Right lobe of liver (tissue), 6 donors: ENCODE measurements around the gene KCNJ5. TPM values are rescaled to one million over a fixed set of nuclear protein-coding genes. Genes with fewer than 3 reads are reported as not detected.
A peak's percentile ranks its signal among the peaks of the same experiment; 100 is the strongest.

ENCODE experiments used
- ATAC-seq, 4 donors: fragments of 200-7000 bp; cut with Tn5 transposase; one replicate each; pipeline ENCODE4 v1.9.1; 2020; ENCODE audit warnings: mild to moderate bottlenecking in 4 of 4, moderate library complexity in 4 of 4
- DNase-seq, 3 donors: peaks; one replicate each; pipeline ENCODE4 v3.0.0-alpha.2; 2020
- H3K27ac ChIP-seq, 3 donors: fragments of 200-600 bp; one replicate each; pipeline ENCODE4 v1.8.0; 2022
- H3K27me3 ChIP-seq, 2 donors: fragments of 200-600 bp; one replicate each; pipeline ENCODE4 v1.8.0; 2022
- H3K36me3 ChIP-seq, 4 donors: fragments of 200-600 bp; sonication (generic) in 1 of 4; one replicate each; pipeline versions ENCODE4 v1.5.1 to v1.8.0; 2017 to 2022; ENCODE audit warnings: control low read depth in 1 of 4
- H3K4me1 ChIP-seq, 4 donors: fragments of 200-600 bp; sonication (generic) in 1 of 4; one replicate each; pipeline versions ENCODE4 v1.5.1 to v1.8.0; 2017 to 2022; ENCODE audit warnings: control low read depth in 1 of 4
- H3K4me3 ChIP-seq, 3 donors: fragments of 200-600 bp; one replicate each; pipeline ENCODE4 v1.8.0; 2022
- H3K9me3 ChIP-seq, 4 donors: fragments of 200-600 bp; sonication (generic) in 1 of 4; one replicate each; pipeline versions ENCODE4 v1.5.1 to v1.8.0; 2017 to 2022; ENCODE audit warnings: control low read depth in 1 of 4
- CTCF ChIP-seq, 4 donors: fragments of 200-600 bp in 3 of 4; fragments of 450-650 bp in 1 of 4; IDR thresholded peaks; one replicate each; pipeline versions ENCODE4 v1.5.1 to v1.8.0; 2016 to 2022; ENCODE audit warnings: antibody characterized with exemption in 4 of 4, mild to moderate bottlenecking in 2 of 4
- POLR2A ChIP-seq: fragments of 450-650 bp; IDR thresholded peaks from one replicate; pipeline ENCODE4 v1.6.1; 2017; ENCODE audit warnings: antibody characterized with exemption, mild to moderate bottlenecking
- WGBS: methylation state at CpG from one replicate; pipeline ENCODE4 v1.1.6; 2018; ENCODE audit warnings: low coverage, low lambda C conversion rate; ENCODE audit not compliant: insufficient coverage; ENCODE audit errors: missing lambda C conversion rate; 5-methylcytosine and 5-hydroxymethylcytosine counted together
- intact Hi-C, 2 donors: fragments of 100-400 bp; cut with DNase I; formaldehyde crosslinking; loops; one replicate each; pipeline versions ENCODE4 v1.11.2 to v1.14.1; 2022
- total RNA-seq, 6 experiments: library from RNA; depleted of rRNA in 2 of 6; stranded (reverse); fragments of >200 nt in 2 of 6; fragmentation: NEBNext Ultra II Directional in 3 of 6; extraction: Animal tissue kit (Norgen Biotek cat#: 25700) in 3 of 6; gene quantifications; one replicate each; pipeline versions ENCODE4 v1.1.0 to v1.2.4, GENCODE V29; 2016 to 2023
- donor health status: DM: no; HTN: yes; CAD: no.
- donor health status: DM: no; HTN: no; CAD: no.
- donor health status: DM: no; HTN: no; CAD: no.
- donor health status: DM: no; HTN: yes; CAD: no.
- donor health status: DM: no; HTN: yes; CAD: no.

KCNJ5 gene
- total RNA-seq, 6 experiments from 2014 or later, result 0.05 to 0.80 (median 0.11) TPM

GRCh38 chr11:128889657-128890213, 1.4 kb upstream of the KCNJ5 start:
- peaks cover 0 to 28% (median 11%) of the 10 kb centered on the region in 4 donors for H3K4me1 ChIP-seq
- WGBS, result 88% methylated on average over 1 of the region's 8 CpGs
- no peak overlapping the region for H3K27ac ChIP-seq
- H3K36me3 ChIP-seq, result no peaks in the 10 kb centered on the region
- H3K27me3 ChIP-seq, result no peaks in the 10 kb centered on the region
- H3K9me3 ChIP-seq, result no peaks in the 10 kb centered on the region
- no peak for TF ChIP-seq CTCF (IDR thresholded peaks at IDR 0.05)
- no peak for TF ChIP-seq POLR2A
- no peak for ATAC-seq
- intact Hi-C loops, result loop anchor here (5.0 kb wide), 1 partner anchor 68 kb away; no protein-coding TSS in a partner anchor
- H3K4me3 ChIP-seq, result no peak overlapping the region
- no peak for DNase-seq

GRCh38 chr11:128890216-128890542, 977 bp upstream of the KCNJ5 start:
- peak overlapping the region; percentile 32 to 40 (median 38) for H3K4me3 ChIP-seq
- no peaks in the 10 kb centered on the region for H3K9me3 ChIP-seq
- TF ChIP-seq CTCF (IDR thresholded peaks at IDR 0.05) (no peak), POLR2A (no peak)
- 8% methylated on average over 2 of the region's 9 CpGs for WGBS
- peaks cover 0 to 33% (median 14%) of the 10 kb centered on the region in 4 donors for H3K4me1 ChIP-seq
- intact Hi-C loops, result no loop called here
- H3K36me3 ChIP-seq, result no peaks in the 10 kb centered on the region
- H3K27ac ChIP-seq, result no peak overlapping the region
- no peak for DNase-seq
- ATAC-seq, result no peak
- H3K27me3 ChIP-seq, result no peaks in the 10 kb centered on the region

- H3K4me3 ChIP-seq, result no peak overlapping the region
- 72% methylated on average over 3 of the region's 6 CpGs for WGBS
- no peak for ATAC-seq
These were observed 800 bp downstream of the KCNJ5 start for GRCh38 chr11:128891913-128892398.

GRCh38 chr11:128892866-128893565, 1.9 kb downstream of the KCNJ5 start:
- Histone ChIP-seq H3K4me1 (peaks cover 0 to 37% (median 17%) of the 10 kb centered on the region in 4 donors), H3K27ac (no peak overlapping the region), H3K36me3 (no peaks in the 10 kb centered on the region), H3K9me3 (no peaks in the 10 kb centered on the region), H3K4me3 (no peak overlapping the region), H3K27me3 (no peaks in the 10 kb centered on the region)
- DNase-seq (no peak), ATAC-seq (peak in 1 of 4 donors; percentile 34)
- 46% methylated on average over 3 of the region's 4 CpGs for WGBS
- TF ChIP-seq POLR2A (no peak), CTCF (IDR thresholded peaks at IDR 0.05) (no peak)
- intact Hi-C loops, result no loop called here

More at GRCh38 chr11:128891913-128892398, 800 bp downstream of the KCNJ5 start:
- Histone ChIP-seq H3K36me3 (no peaks in the 10 kb centered on the region), H3K27ac (no peak overlapping the region), H3K9me3 (no peaks in the 10 kb centered on the region), H3K4me1 (peaks cover 0 to 33% (median 16%) of the 10 kb centered on the region in 4 donors), H3K27me3 (no peaks in the 10 kb centered on the region)
- TF ChIP-seq CTCF (IDR thresholded peaks at IDR 0.05), result no peak
- TF ChIP-seq POLR2A, result no peak
- DNase-seq, result no peak
- intact Hi-C loops, result no loop called here
